ENCODE data around the gene SIK1. TPM values are rescaled to one million over a fixed set of nuclear protein-coding genes. Genes with fewer than 3 reads are reported as not detected.
"Not testable (repeated sequence)": the region's sequence is repeated elsewhere in the genome, so short reads cannot be mapped to it uniquely, and the experiment has no call there.

SIK1 gene
- 100 to 1,000 TPM in 2 of 5 experiments, 10 to 100 TPM in 1, 1 to 10 TPM in 2; 1.5 to 414 (median 10.7) TPM for total RNA-seq
- under 1 TPM in 1 of 2 donors, not detected in 1; 0.21 TPM for polyA plus RNA-seq
- 3.6 reads per million, percentile 19 among the genes with 10 or more reads in this experiment for total RNA-seq

- ATAC-seq; CTCF ChIA-PET; H3K4me3 Mint-ChIP-seq; H3K27me3 ChIP-seq (ENCODE audit: control insufficient read depth in 2 of 2, insufficient read depth in 2 of 2, low read length in 2 of 2); intact Hi-C loops (cut with micrococcal nuclease); H3K4me3 ChIP-seq (ENCODE audit: low read length); H3K36me3 ChIP-seq (ENCODE audit: control insufficient read depth in 2 of 3, insufficient read depth in 3 of 3, low read length in 3 of 3); POLR2A ChIA-PET; H3K27ac Mint-ChIP-seq; H3K4me1 Mint-ChIP-seq; DNase-seq; H3K36me3 Mint-ChIP-seq; H3K9me3 Mint-ChIP-seq; H3K9me3 ChIP-seq (ENCODE audit: control insufficient read depth in 2 of 3, low read length in 3 of 3); H3K4me1 ChIP-seq (ENCODE audit: control insufficient read depth in 2 of 2, insufficient read depth in 2 of 2, low read length in 2 of 2); H3K27ac ChIP-seq (ENCODE audit: low read depth, low read length); H3K27me3 Mint-ChIP-seq: not testable (repeated sequence)
Measured at GRCh38 chr21:43426404-43427241, at the start of gene SIK1. SIK1 (minus strand) TSS chr21:43427131; CDS start chr21:43426178, 953 bp downstream.

- ATAC-seq; DNase-seq; H3K27ac Mint-ChIP-seq; H3K27me3 ChIP-seq (ENCODE audit: control insufficient read depth in 2 of 2, insufficient read depth in 2 of 2, low read length in 2 of 2); H3K4me1 ChIP-seq (ENCODE audit: control insufficient read depth in 2 of 2, insufficient read depth in 2 of 2, low read length in 2 of 2); H3K4me3 ChIP-seq (ENCODE audit: low read length); intact Hi-C loops (cut with micrococcal nuclease); H3K9me3 Mint-ChIP-seq; POLR2A ChIA-PET; H3K9me3 ChIP-seq (ENCODE audit: control insufficient read depth in 2 of 3, low read length in 3 of 3); H3K4me3 Mint-ChIP-seq; CTCF ChIA-PET; H3K36me3 ChIP-seq (ENCODE audit: control insufficient read depth in 2 of 3, insufficient read depth in 3 of 3, low read length in 3 of 3); H3K27me3 Mint-ChIP-seq; H3K27ac ChIP-seq (ENCODE audit: low read depth, low read length); H3K4me1 Mint-ChIP-seq; H3K36me3 Mint-ChIP-seq: not testable (repeated sequence)
Measured at GRCh38 chr21:43471597-43472242, 44.8 kb upstream of the SIK1 start.

GRCh38 chr21:43469719-43470458 is 43.0 kb upstream of the SIK1 start:
- not testable (repeated sequence) for H3K4me1 Mint-ChIP-seq

GRCh38 chr21:43467785-43468184 is 40.9 kb upstream of the SIK1 start:
- Mint-ChIP-seq H3K27ac (peak overlapping the region in 2 of 9 donors; percentile 63 to 80), H3K36me3 (no peaks in the 10 kb centered on the region), H3K4me3 (peak overlapping the region in 1 of 10 donors; percentile 15), H3K9me3 (peaks cover 0 to 3% (median 0%) of the 10 kb centered on the region in 11 donors), H3K27me3 (peaks cover 0 to 3% (median 0%) of the 10 kb centered on the region in 5 donors), H3K4me1 (no peaks in the 10 kb centered on the region)
- intact Hi-C loops (cut with micrococcal nuclease), result no loop called here
- CTCF ChIA-PET, result no interaction called here
- no peaks in the 10 kb centered on the region for H3K9me3 ChIP-seq (ENCODE audit: control insufficient read depth in 2 of 3, low read length in 3 of 3)
- H3K27ac ChIP-seq (ENCODE audit: low read depth, low read length), result no peak overlapping the region
- H3K4me3 ChIP-seq (ENCODE audit: low read length), result no peak overlapping the region
- no peaks in the 10 kb centered on the region for H3K36me3 ChIP-seq (ENCODE audit: control insufficient read depth in 2 of 3, insufficient read depth in 3 of 3, low read length in 3 of 3)
- DNase-seq, result no peak
- no peaks in the 10 kb centered on the region for H3K4me1 ChIP-seq (ENCODE audit: control insufficient read depth in 2 of 2, insufficient read depth in 2 of 2, low read length in 2 of 2)
- no peak for ATAC-seq
- H3K27me3 ChIP-seq (ENCODE audit: control insufficient read depth in 2 of 2, insufficient read depth in 2 of 2, low read length in 2 of 2), result no peaks in the 10 kb centered on the region
- POLR2A ChIA-PET, result no interaction called here

More at GRCh38 chr21:43469719-43470458, 43.0 kb upstream of the SIK1 start:
- DNase-seq; POLR2A ChIA-PET; H3K27me3 Mint-ChIP-seq; H3K4me3 Mint-ChIP-seq; H3K27me3 ChIP-seq (ENCODE audit: control insufficient read depth in 2 of 2, insufficient read depth in 2 of 2, low read length in 2 of 2); H3K4me3 ChIP-seq (ENCODE audit: low read length); H3K36me3 Mint-ChIP-seq; H3K27ac Mint-ChIP-seq; ATAC-seq; intact Hi-C loops (cut with micrococcal nuclease); CTCF ChIA-PET; H3K4me1 ChIP-seq (ENCODE audit: control insufficient read depth in 2 of 2, insufficient read depth in 2 of 2, low read length in 2 of 2); H3K9me3 ChIP-seq (ENCODE audit: control insufficient read depth in 2 of 3, low read length in 3 of 3); H3K9me3 Mint-ChIP-seq; H3K27ac ChIP-seq (ENCODE audit: low read depth, low read length); H3K36me3 ChIP-seq (ENCODE audit: control insufficient read depth in 2 of 3, insufficient read depth in 3 of 3, low read length in 3 of 3): not testable (repeated sequence)

GRCh38 chr21:43465159-43465558 is 38.2 kb upstream of the SIK1 start:
- H3K36me3 Mint-ChIP-seq; H3K27ac ChIP-seq (ENCODE audit: low read depth, low read length); H3K4me3 ChIP-seq (ENCODE audit: low read length); H3K9me3 Mint-ChIP-seq; intact Hi-C loops (cut with micrococcal nuclease); H3K36me3 ChIP-seq (ENCODE audit: control insufficient read depth in 2 of 3, insufficient read depth in 3 of 3, low read length in 3 of 3); H3K27me3 Mint-ChIP-seq; H3K4me3 Mint-ChIP-seq; H3K27ac Mint-ChIP-seq; H3K4me1 Mint-ChIP-seq; ATAC-seq; CTCF ChIA-PET; H3K9me3 ChIP-seq (ENCODE audit: control insufficient read depth in 2 of 3, low read length in 3 of 3); DNase-seq; POLR2A ChIA-PET; H3K4me1 ChIP-seq (ENCODE audit: control insufficient read depth in 2 of 2, insufficient read depth in 2 of 2, low read length in 2 of 2); H3K27me3 ChIP-seq (ENCODE audit: control insufficient read depth in 2 of 2, insufficient read depth in 2 of 2, low read length in 2 of 2): not testable (repeated sequence)

- H3K4me1 Mint-ChIP-seq; H3K9me3 Mint-ChIP-seq; ATAC-seq; H3K27ac ChIP-seq (ENCODE audit: low read depth, low read length); H3K36me3 Mint-ChIP-seq; H3K27me3 ChIP-seq (ENCODE audit: control insufficient read depth in 2 of 2, insufficient read depth in 2 of 2, low read length in 2 of 2); H3K4me3 ChIP-seq (ENCODE audit: low read length); H3K27ac Mint-ChIP-seq; intact Hi-C loops (cut with micrococcal nuclease); H3K9me3 ChIP-seq (ENCODE audit: control insufficient read depth in 2 of 3, low read length in 3 of 3); H3K27me3 Mint-ChIP-seq; H3K4me1 ChIP-seq (ENCODE audit: control insufficient read depth in 2 of 2, insufficient read depth in 2 of 2, low read length in 2 of 2); H3K4me3 Mint-ChIP-seq; H3K36me3 ChIP-seq (ENCODE audit: control insufficient read depth in 2 of 3, insufficient read depth in 3 of 3, low read length in 3 of 3); POLR2A ChIA-PET; CTCF ChIA-PET; DNase-seq: not testable (repeated sequence)
Measured at GRCh38 chr21:43463498-43464261, 36.7 kb upstream of the SIK1 start.
